ENCODE data around the gene EIF1AX. TPM values are rescaled to one million over a fixed set of nuclear protein-coding genes. Genes with fewer than 3 reads are reported as not detected.
A peak's percentile ranks its signal among the peaks of the same experiment; 100 is the strongest.

The EIF1AX gene
- total and polyA plus RNA-seq, 9 of the 15 experiments (the other 6 are each of a cell fraction or from before 2014, with no cell fraction given): 54.2 to 178 (median 73.5) TPM

DNA sequence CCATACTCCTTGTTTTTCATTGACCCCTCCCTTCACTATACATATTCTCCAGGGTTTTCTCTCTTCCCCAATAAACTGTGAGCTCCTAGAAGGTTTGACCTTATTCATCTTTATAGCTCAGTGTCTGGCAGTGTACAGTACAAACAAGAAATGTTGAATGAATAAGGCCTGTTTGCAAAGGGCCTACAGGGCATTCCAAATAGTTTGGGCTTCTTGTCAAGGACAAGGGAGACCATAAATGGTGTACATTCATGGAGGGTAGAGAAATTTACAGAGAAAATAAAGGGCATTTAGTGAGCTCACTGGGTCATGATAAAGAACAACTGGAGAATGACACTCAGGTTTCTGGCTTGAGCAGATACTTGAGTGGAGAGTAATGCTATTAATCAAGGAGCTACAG lies 47.5 kb upstream of the EIF1AX start:
- TF ChIP-seq ZNF778 (CRISPR knock-in tag; IDR thresholded peaks at IDR 0.05) (no peak), BHLHE40 (IDR thresholded peaks at IDR 0.05; ENCODE audit: low read length) (no peak), JUNB (CRISPR knock-in tag; conservative IDR thresholded peaks at IDR 0.05) (no peak)
- Histone ChIP-seq H3K9ac (ENCODE audit: insufficient read depth in 1 of 2, low read depth in 2 of 2, low read length in 2 of 2) (no peak overlapping the region), H3K4me1 (replicated peaks in 1 of 2; ENCODE audit: control insufficient read depth in 2 of 2, insufficient read depth in 2 of 2, low read length in 2 of 2) (no peaks in the 10 kb centered on the region), H2AFZ (ENCODE audit: low read depth, low read length) (no peak overlapping the region), H3K9me3 (replicated peaks; ENCODE audit: control insufficient read depth, insufficient read depth, low read depth, low read length) (no peaks in the 10 kb centered on the region), H3K36me3 (ENCODE audit: control insufficient read depth, insufficient read depth, low read length) (peaks cover 25% of the 10 kb centered on the region), H3K79me2 (ENCODE audit: control insufficient read depth, insufficient read depth, low read length) (no peaks in the 10 kb centered on the region), H3K4me2 (ENCODE audit: insufficient read depth, low read length) (no peak overlapping the region), H4K20me1 (replicated peaks; ENCODE audit: control insufficient read depth, insufficient read depth, low read length) (no peaks in the 10 kb centered on the region), H3K27ac (ENCODE audit: extremely low read depth, low read depth, low read length) (no peak overlapping the region), H3K9me1 (ENCODE audit: control insufficient read depth, insufficient read depth, low read length) (no peaks in the 10 kb centered on the region), H3K27me3 (ENCODE audit: control insufficient read depth in 2 of 2, insufficient read depth in 2 of 2, low read length in 2 of 2) (no peaks in the 10 kb centered on the region), H3K4me3 (no peak overlapping the region)
- ATAC-seq (no peak), FAIRE-seq (no peak), DNase-seq (ENCODE audit: extremely low read depth in 1 of 4, low spot score in 3 of 4) (no peak)
- POLR2A ChIA-PET: no interaction called here
- BruUV-seq (replicated peaks): no TSS peak
- intact Hi-C loops (cut with micrococcal nuclease) (no loop called here), in situ Hi-C loops (cut with MboI) (no loop called here)
- CTCF ChIA-PET (ENCODE audit: low intra/inter-chr PET ratio): no interaction called here

GRCh38 chrX:20181598-20182329 lies 40.1 kb upstream of the EIF1AX start:
- Histone ChIP-seq H3K79me2 (ENCODE audit: control insufficient read depth, insufficient read depth, low read length) (no peaks in the 10 kb centered on the region), H3K27ac (ENCODE audit: extremely low read depth, low read depth, low read length) (no peak overlapping the region), H3K4me2 (ENCODE audit: insufficient read depth, low read length) (no peak overlapping the region), H2AFZ (ENCODE audit: low read depth, low read length) (no peak overlapping the region), H3K36me3 (ENCODE audit: control insufficient read depth, insufficient read depth, low read length) (peaks cover 29% of the 10 kb centered on the region; the same call in 2 of the 3 replicates), H4K20me1 (replicated peaks; ENCODE audit: control insufficient read depth, insufficient read depth, low read length) (no peaks in the 10 kb centered on the region), H3K27me3 (ENCODE audit: control insufficient read depth in 2 of 2, insufficient read depth in 2 of 2, low read length in 2 of 2) (no peaks in the 10 kb centered on the region), H3K4me1 (replicated peaks in 1 of 2; ENCODE audit: control insufficient read depth in 2 of 2, insufficient read depth in 2 of 2, low read length in 2 of 2) (no peaks in the 10 kb centered on the region), H3K9me1 (ENCODE audit: control insufficient read depth, insufficient read depth, low read length) (no peaks in the 10 kb centered on the region), H3K4me3 (no peak overlapping the region), H3K9ac (ENCODE audit: insufficient read depth in 1 of 2, low read depth in 2 of 2, low read length in 2 of 2) (no peak overlapping the region), H3K9me3 (replicated peaks; ENCODE audit: control insufficient read depth, insufficient read depth, low read depth, low read length) (no peaks in the 10 kb centered on the region)
- BruUV-seq (replicated peaks): no TSS peak
- ATAC-seq (no peak), FAIRE-seq (no peak), DNase-seq (ENCODE audit: extremely low read depth in 1 of 4, low spot score in 3 of 4) (no peak)
- no peak for TF ChIP-seq ZNF41 (CRISPR knock-in tag; conservative IDR thresholded peaks at IDR 0.05)
- peak; percentile 38; the same call in 1 of the 2 replicates for TF ChIP-seq SPI1 (IDR thresholded peaks at IDR 0.05; ENCODE audit: borderline replicate concordance, low read depth, low read length)
- intact Hi-C loops (cut with micrococcal nuclease) (no loop called here), in situ Hi-C loops (cut with MboI) (no loop called here)
- WGBS (ENCODE audit: insufficient coverage, low coverage, missing lambda C conversion rate): 65% methylated on average over 2 of the region's 3 CpGs
- ChIA-PET CTCF (ENCODE audit: low intra/inter-chr PET ratio) (no interaction called here), POLR2A (interaction anchor here (1.5 kb wide), 2 partner anchors 9 to 12 kb away, joined by 3 to 6 read pairs; no protein-coding TSS in a partner anchor)
